Gastrocnemius medialis (tissue), 4 donors: Measurements from ENCODE around the gene MAP3K7CL. TPM values are rescaled to one million over a fixed set of nuclear protein-coding genes. Genes with fewer than 3 reads are reported as not detected.

Source experiments
- ATAC-seq, 2 donors: fragments of 150-250 bp; one replicate each; pipeline ENCODE4 v1.9.1; 2016
- DNase-seq, 2 donors: peaks; one replicate each; pipeline ENCODE4 v3.0.0-alpha.2; 2019
- H3K27ac ChIP-seq, 4 donors: fragments of 200-600 bp; sonication (generic); 1 replicate in 1 of 4; 2 replicates in 3 of 4; pipeline ENCODE4 v1.5.1; 2016 to 2018; ENCODE audit warnings: mild to moderate bottlenecking in 2 of 4, moderate library complexity in 1 of 4
- H3K27me3 ChIP-seq, 3 donors: fragments of 200-600 bp; sonication (generic) in 2 of 3; 1 replicate in 1 of 3; 2 replicates in 2 of 3; pipeline versions ENCODE4 v1.5.1 to v1.6.0; 2016 to 2019; ENCODE audit warnings: mild to moderate bottlenecking in 1 of 3, moderate library complexity in 1 of 3
- H3K36me3 ChIP-seq, 2 donors: fragments of 200-600 bp; sonication (generic) in 1 of 2; one replicate each; pipeline ENCODE4 v1.5.1; 2017 to 2018
- H3K4me1 ChIP-seq, 2 donors: fragments of 200-600 bp; sonication (generic) in 1 of 2; one replicate each; pipeline ENCODE4 v1.5.1; 2016 to 2017; ENCODE audit warnings: mild to moderate bottlenecking in 2 of 2
- H3K4me3 ChIP-seq, 4 donors: fragments of 200-600 bp; sonication (generic) in 3 of 4; 1 replicate in 1 of 4; 2 replicates in 3 of 4; pipeline ENCODE4 v1.5.1; 2016 to 2019; ENCODE audit warnings: mild to moderate bottlenecking in 2 of 4
- H3K9me3 ChIP-seq, 3 donors: fragments of 200-600 bp; sonication (generic) in 2 of 3; 1 replicate in 1 of 3; 2 replicates in 2 of 3; pipeline ENCODE4 v1.5.1; 2016 to 2019
- POLR2A ChIP-seq, 2 donors: fragments of 450-650 bp; IDR thresholded peaks; one replicate each; pipeline ENCODE4 v1.6.1; 2017; ENCODE audit warnings: antibody characterized with exemption in 2 of 2, mild to moderate bottlenecking in 2 of 2, moderate library complexity in 2 of 2
- in situ Hi-C, 4 donors: fragments of 200-750 bp; cut with MboI; loops; one replicate each; pipeline versions ENCODE4 v1.15.0 to v1.8.0; 2017; ENCODE audit warnings: low sequenced_read_pairs in 4 of 4
- intact Hi-C: fragments of 100-400 bp; cut with DNase I; formaldehyde crosslinking; loops from one replicate; pipeline ENCODE4 v1.15.1; 2023; ENCODE audit warnings: low total_unique reads
- total RNA-seq, 4 donors: library from RNA; depleted of rRNA; stranded (reverse); fragments of >200 nt; gene quantifications; one replicate each; pipeline versions ENCODE4 v1.1.0 to v1.2.3, GENCODE V29; 2016
- TF ChIP-seq, protein P1 (sequence below), 5 experiments: fragments of 450-650 bp in 3 of 5; fragments of 200-600 bp in 2 of 5; sonication (generic) in 2 of 5; IDR thresholded peaks in 4 of 5; conservative IDR thresholded peaks in 1 of 5; 1 replicate in 4 of 5; 2 replicates in 1 of 5; pipeline ENCODE4 v1.5.1; 2016 to 2019; ENCODE audit warnings: antibody characterized with exemption in 5 of 5, mild to moderate bottlenecking in 3 of 5, moderate library complexity in 3 of 5

Gene MAP3K7CL
- total RNA-seq, 4 donors from 2014 or later = 4.3 to 17.4 (median 15.5) TPM; not detected in 1

DNA sequence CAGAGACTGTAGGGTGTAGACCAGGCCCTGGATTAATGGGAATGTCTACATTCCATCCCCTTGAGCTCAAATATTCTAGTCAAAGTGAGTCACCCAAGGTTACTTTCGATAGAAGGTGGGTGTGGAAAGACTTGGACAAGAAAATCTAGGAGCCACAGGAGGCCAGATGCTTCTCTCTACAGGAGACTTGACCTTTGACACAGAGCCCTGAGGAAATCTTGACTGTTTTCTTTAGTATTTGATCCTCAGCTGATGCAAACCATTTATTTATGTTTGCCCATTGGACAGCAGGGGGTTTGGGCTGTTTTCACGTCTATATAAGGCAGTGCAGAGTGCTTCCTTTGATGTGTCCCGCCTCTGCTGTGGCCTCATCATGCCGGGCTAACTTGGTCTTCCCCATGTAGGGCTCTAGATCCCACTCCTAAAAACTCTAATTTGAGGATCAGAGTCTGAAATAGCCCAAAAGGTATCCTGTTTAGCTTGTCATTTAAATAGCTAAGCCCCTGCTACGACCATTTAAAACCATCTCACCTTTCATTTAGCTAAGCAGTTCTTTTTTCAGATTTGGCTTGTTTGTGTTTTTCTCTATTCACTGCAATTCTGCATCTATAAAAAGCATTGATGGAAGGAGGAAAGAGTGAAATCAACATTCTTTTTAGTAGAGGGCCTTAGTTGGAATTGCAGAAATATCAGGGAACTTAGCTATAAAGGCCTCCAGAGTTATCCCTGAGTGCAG lies 15.5 kb upstream of the MAP3K7CL start:
- Histone ChIP-seq H3K4me1 (peaks cover 4 to 7% of the 10 kb centered on the region in 2 donors), H3K36me3 (no peaks in the 10 kb centered on the region), H3K9me3 (no peaks in the 10 kb centered on the region), H3K4me3 (no peak overlapping the region), H3K27me3 (no peaks in the 10 kb centered on the region), H3K27ac (no peak overlapping the region)
- DNase-seq (no peak), ATAC-seq (no peak)
- intact Hi-C loops = no loop called here
- in situ Hi-C loops = no loop called here
- no peak for TF ChIP-seq POLR2A (IDR thresholded peaks at IDR 0.05)
- TF ChIP-seq, protein P1, sequence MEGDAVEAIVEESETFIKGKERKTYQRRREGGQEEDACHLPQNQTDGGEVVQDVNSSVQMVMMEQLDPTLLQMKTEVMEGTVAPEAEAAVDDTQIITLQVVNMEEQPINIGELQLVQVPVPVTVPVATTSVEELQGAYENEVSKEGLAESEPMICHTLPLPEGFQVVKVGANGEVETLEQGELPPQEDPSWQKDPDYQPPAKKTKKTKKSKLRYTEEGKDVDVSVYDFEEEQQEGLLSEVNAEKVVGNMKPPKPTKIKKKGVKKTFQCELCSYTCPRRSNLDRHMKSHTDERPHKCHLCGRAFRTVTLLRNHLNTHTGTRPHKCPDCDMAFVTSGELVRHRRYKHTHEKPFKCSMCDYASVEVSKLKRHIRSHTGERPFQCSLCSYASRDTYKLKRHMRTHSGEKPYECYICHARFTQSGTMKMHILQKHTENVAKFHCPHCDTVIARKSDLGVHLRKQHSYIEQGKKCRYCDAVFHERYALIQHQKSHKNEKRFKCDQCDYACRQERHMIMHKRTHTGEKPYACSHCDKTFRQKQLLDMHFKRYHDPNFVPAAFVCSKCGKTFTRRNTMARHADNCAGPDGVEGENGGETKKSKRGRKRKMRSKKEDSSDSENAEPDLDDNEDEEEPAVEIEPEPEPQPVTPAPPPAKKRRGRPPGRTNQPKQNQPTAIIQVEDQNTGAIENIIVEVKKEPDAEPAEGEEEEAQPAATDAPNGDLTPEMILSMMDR (IDR thresholded peaks at IDR 0.05 in 4 of 5, conservative IDR thresholded peaks at IDR 0.05 in 1 of 5) = no peak

DNA sequence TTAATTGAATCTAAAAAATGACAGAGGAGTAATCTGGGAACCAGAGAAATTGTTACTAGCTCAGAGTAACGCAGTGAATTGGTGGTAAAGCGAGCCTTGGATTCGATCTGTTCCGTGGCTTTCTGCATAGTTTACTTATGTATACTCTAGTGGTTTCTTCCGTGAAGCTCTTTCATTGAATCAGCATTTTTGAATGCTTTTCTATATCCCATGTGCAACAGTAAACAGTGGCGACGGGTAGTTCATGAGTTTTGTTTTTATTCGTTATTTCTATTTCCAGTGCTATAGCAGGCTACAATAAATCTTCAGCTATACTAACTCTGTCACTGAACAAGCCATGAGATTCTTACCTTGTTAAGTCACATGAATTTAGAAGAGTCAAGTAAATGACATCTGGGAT lies 14.5 kb upstream of the MAP3K7CL start:
- no peak overlapping the region for H3K27ac ChIP-seq
- H3K4me3 ChIP-seq = no peak overlapping the region
- no peaks in the 10 kb centered on the region for H3K9me3 ChIP-seq
- H3K36me3 ChIP-seq = no peaks in the 10 kb centered on the region
- DNase-seq (no peak), ATAC-seq (no peak)
- intact Hi-C loops (no loop called here), in situ Hi-C loops (no loop called here)
- no peak for TF ChIP-seq POLR2A (IDR thresholded peaks at IDR 0.05)
- TF ChIP-seq, protein P1 (IDR thresholded peaks at IDR 0.05 in 4 of 5, conservative IDR thresholded peaks at IDR 0.05 in 1 of 5) = no peak
- H3K4me1 ChIP-seq = peaks cover 4 to 7% of the 10 kb centered on the region in 2 donors
- H3K27me3 ChIP-seq = no peaks in the 10 kb centered on the region

DNA sequence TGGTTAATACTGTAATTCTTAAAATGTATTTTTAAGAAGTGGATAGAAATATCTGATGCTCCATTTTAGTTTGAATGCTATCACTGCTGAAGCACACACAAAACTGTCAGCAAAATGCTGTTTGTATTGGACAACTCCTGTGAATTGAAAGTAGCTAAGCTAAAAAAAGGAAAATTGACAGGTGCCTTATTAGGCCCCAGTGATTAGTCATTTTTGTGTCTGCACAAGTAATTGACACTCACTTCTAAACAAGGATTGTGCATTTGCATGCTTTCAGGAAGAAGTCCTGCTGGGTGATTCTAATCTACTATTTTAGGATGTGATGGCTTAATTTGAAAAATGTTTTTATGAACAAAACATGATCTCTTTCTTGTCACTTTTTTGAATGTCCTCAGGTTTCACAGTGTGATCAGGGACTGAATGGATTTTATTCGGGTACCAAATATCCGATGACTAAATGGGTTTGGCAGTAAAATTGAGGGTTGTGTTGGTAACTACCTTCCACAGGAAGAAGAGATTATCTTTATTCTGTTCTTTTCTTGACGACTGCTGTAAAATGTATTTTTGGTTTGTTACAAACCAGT lies 13.0 kb upstream of the MAP3K7CL start:
- Histone ChIP-seq H3K4me3 (no peak overlapping the region), H3K27ac (no peak overlapping the region), H3K36me3 (no peaks in the 10 kb centered on the region), H3K27me3 (no peaks in the 10 kb centered on the region), H3K4me1 (peaks cover 4 to 7% of the 10 kb centered on the region in 2 donors), H3K9me3 (no peaks in the 10 kb centered on the region)
- intact Hi-C loops = no loop called here
- in situ Hi-C loops = no loop called here
- DNase-seq = no peak
- no peak for TF ChIP-seq POLR2A (IDR thresholded peaks at IDR 0.05)
- TF ChIP-seq, protein P1 (IDR thresholded peaks at IDR 0.05 in 4 of 5, conservative IDR thresholded peaks at IDR 0.05 in 1 of 5) = no peak
- ATAC-seq = no peak

DNA sequence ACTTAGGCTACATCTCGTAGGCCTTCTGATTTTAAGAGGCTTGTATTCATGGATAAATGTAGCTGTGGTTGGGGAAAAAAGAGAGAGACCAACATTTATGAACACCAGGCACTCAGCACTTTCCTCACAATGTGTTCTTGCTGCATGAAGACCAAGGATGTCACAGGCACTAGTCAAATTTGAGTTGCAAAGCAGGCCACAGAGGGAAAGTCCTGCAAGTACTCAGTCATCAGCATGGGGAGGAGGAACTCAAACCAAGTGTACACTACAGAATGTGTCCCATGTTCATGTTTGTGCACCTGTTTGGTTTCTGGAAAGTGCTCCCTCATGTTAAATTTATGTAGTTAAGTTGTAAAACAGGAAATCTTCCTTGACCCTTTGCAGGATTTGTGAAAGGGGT lies 8.7 kb upstream of the MAP3K7CL start:
- no peaks in the 10 kb centered on the region for H3K27me3 ChIP-seq
- ATAC-seq (no peak), DNase-seq (no peak)
- H3K36me3 ChIP-seq = no peaks in the 10 kb centered on the region
- intact Hi-C loops (no loop called here), in situ Hi-C loops (no loop called here)
- H3K4me3 ChIP-seq = no peak overlapping the region
- TF ChIP-seq, protein P1 (IDR thresholded peaks at IDR 0.05 in 4 of 5, conservative IDR thresholded peaks at IDR 0.05 in 1 of 5) = no peak
- TF ChIP-seq POLR2A (IDR thresholded peaks at IDR 0.05) = no peak
- H3K27ac ChIP-seq = no peak overlapping the region
- H3K4me1 ChIP-seq = peaks cover 4 to 5% of the 10 kb centered on the region in 2 donors
- H3K9me3 ChIP-seq = no peaks in the 10 kb centered on the region
